Measurements from ENCODE around the gene ST6GALNAC1. TPM values are rescaled to one million over a fixed set of nuclear protein-coding genes. Genes with fewer than 3 reads are reported as not detected.
"Not testable (repeated sequence)": the region's sequence is repeated elsewhere in the genome, so short reads cannot be mapped to it uniquely, and the experiment has no call there.

Gene ST6GALNAC1
- total RNA-seq, 1 donor from 2014 or later: 3.8 TPM

DNA sequence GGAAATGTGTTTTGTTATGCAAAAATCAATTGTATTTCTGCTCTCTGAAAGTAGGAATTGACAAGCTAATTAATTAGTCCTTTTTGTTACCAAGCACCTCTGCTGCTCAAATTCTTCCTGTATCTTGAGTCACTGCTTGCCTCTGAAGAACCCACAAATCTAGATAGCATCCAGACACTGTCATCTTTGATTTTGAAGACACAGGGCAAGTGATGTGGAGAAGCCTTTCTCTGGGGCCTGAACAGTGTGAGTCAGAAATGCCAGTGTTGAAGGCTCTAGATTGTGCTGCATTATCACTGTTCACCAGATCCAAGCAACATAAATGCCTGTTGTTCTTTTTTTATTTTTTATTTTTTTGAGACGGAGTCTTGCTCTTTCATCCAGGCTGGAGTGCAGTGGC, 10.9 kb upstream of the ST6GALNAC1 start:
- no peak for ATAC-seq
- intact Hi-C loops (cut with micrococcal nuclease): no loop called here
- no peak for DNase-seq

DNA sequence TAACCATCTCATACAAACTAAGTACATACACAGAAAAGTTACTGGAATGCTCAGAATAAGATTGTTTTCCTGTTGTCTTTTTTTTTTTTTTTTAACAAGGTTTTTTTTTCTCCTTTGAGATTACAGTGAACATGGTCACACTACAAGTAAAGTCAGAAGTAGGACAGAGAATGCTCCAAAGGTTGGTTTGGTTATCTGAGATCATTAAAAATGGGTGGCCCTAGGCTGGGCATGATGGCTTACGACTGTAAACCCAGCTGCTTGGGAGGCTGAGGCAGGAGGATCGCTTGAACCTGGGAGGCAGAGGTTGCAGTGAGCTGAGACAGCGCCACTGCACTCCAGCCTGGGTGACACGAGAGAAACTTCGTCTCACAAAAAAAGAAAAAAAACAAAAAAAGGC, 6.9 kb upstream of the ST6GALNAC1 start:
- no peak for DNase-seq
- no peak for ATAC-seq
- intact Hi-C loops (cut with micrococcal nuclease): no loop called here

GRCh38 chr17:76646712-76647111, 3.2 kb upstream of the ST6GALNAC1 start:
- ATAC-seq: no peak
- intact Hi-C loops (cut with micrococcal nuclease): no loop called here
- DNase-seq: no peak

DNA sequence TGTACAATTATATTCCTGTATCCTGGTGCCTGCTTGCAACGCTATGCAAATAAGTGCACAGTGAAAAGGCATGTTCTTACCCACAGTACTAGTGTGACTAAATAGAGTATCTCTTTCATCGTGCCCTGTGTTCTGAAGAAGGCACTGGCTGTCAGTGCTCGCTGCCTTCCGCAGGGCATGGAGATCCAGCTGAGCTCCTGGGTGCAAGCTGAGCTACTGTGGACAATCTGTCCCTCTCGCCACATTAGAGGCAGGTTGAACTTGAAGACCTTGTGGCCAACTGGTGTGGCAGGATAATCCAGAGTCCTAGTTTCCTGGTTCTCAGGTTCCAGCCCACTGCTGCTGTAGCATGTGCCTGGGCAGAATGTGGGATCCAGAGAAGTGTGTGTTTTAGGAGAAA, 1.9 kb upstream of the ST6GALNAC1 start:
- no peak for ATAC-seq
- intact Hi-C loops (cut with micrococcal nuclease): no loop called here
- DNase-seq: no peak

DNA sequence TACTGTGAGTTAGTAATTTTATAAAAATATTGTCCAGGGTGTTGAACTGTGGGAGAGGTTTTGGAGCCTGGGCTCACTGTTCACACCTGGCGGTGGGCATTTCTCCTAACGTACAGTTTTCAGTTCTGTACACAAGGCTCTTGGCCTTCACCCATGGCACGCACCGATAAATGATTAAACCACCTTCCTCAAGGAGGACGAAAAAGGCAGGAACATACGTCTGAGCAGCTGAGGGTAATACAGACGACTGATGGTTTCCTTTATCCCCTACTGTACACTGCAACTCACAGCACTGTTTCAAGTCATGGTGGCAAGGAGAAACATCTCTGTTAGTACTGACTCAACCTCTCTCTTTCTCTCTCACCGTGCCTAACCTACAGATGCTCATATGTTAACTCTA, 1.4 kb upstream of the ST6GALNAC1 start:
- intact Hi-C loops (cut with micrococcal nuclease): no loop called here
- ATAC-seq: no peak

DNA sequence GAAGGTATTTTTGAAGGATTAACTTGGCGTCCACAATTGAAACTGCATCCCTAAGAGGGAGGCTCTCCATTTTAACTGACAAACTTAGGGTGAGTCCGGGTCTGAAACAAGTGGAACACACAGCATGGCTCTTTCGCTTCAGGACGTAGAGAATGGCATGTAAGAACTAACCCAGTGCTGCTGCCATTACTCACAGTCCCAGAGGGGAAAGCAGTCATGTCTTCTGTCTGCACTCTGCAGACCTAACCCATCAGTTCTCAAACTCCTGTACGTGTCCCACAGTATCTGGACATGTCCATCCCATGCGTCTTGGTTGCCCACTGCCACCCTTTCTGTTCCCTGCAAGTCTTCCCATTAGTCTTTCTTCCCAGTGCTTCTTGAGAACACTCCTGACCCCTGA, 563 bp downstream of the ST6GALNAC1 start:
- DNase-seq (no peak), ATAC-seq (no peak)
- intact Hi-C loops (cut with micrococcal nuclease): no loop called here

More for the DNA sequence above, 1.4 kb upstream of the ST6GALNAC1 start:
- DNase-seq: no peak

GRCh38 chr17:76642032-76642561, 1.5 kb downstream of the ST6GALNAC1 start:
- ATAC-seq: no peak
- DNase-seq: no peak
- intact Hi-C loops (cut with micrococcal nuclease): no loop called here

- intact Hi-C loops (cut with micrococcal nuclease): no loop called here
- DNase-seq (no peak), ATAC-seq (no peak)
Observed at GRCh38 chr17:76641501-76641900, 2.1 kb downstream of the ST6GALNAC1 start.

GRCh38 chr17:76640550-76641380, 2.8 kb downstream of the ST6GALNAC1 start:
- DNase-seq: no peak
- intact Hi-C loops (cut with micrococcal nuclease): no loop called here

GRCh38 chr17:76638263-76638662, 5.3 kb downstream of the ST6GALNAC1 start:
- intact Hi-C loops (cut with micrococcal nuclease): no loop called here
- DNase-seq: no peak

More at GRCh38 chr17:76640550-76641380, 2.8 kb downstream of the ST6GALNAC1 start:
- ATAC-seq: no peak

DNA sequence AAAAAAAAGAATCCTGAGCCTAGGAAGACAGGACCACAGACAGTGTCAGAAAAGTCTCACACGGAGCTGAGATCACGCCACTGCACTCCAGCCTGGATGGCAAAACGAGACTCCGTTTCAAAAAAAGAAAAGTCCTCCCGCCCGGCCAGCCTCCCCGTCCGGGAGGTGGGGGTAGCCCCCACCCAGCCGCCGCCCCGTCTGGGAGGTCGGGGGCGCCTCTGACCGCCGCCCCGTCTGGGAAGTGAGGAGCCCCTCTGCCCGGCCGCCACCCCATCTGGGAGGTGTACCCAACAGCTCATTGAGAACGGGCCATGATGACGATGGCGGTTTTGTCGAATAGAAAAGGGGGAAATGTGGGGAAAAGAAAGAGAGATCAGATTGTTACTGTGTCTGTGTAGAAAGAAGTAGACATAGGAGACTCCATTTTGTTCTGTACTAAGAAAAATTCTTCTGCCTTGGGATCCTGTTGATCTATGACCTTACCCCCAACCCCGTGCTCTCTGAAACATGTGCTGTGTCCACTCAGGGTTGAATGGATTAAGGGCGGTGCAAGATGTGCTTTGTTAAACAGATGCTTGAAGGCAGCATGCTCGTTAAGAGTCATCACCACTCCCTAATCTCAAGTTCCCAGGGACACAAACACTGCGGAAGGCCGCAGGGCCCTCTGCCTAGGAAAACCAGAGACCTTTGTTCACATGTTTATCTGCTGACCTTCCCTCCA, 6.9 kb downstream of the ST6GALNAC1 start:
- ATAC-seq; intact Hi-C loops (cut with micrococcal nuclease); DNase-seq: not testable (repeated sequence)

More at GRCh38 chr17:76638263-76638662, 5.3 kb downstream of the ST6GALNAC1 start:
- ATAC-seq: no peak

DNA sequence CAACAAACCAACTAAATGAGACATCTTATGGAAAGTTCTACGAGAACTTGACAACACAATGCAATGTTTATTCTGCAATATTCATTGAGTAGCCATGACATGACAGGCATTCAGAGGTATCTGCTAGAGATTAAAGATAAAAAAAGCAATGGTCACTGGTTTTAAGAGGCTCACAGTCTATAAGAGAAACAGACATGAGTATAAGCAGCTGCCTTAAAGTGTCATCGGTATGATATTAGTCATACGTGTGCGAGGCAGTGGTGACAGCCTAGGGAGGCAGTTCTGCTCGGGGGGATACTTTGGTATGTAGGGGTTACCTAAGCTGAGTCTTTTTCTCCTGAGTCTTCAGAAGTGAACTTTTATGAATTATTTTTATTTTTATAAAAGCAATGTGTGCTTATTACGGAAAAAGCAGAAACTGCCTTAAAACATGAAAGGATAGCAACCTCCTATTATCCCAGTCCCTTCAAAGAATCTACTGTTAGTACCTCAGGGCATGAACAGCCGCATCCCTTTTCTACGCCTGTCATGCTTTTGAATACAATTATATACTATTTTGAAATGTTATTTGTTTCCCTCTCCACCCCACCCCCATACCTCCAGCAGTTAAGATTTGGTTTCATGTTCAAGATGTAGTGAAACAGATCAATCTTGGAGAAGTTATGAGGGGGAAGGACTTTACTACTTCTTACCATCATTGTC, 7.7 kb downstream of the ST6GALNAC1 start:
- ATAC-seq: no peak
- intact Hi-C loops (cut with micrococcal nuclease): no loop called here
- no peak for DNase-seq

DNA sequence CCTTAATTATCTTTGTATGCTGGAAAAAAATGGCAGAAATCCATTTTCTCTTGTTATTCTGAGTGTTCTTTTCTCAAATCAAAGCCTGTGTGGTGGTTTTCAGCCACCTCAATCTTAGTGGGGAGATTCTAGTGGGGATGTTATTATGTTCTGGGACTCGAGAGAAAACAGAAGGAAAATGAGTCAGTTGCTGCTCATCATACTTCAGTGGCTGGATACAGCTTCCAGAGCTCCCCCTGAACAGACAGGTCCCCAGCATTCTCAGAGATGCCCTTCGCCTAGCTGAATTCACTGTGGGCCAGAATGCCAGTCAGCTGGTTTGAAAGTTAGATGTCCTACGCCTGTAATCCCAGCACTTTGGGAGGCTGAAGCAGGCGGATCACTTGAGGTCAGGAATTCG, 8.5 kb downstream of the ST6GALNAC1 start:
- DNase-seq (no peak), ATAC-seq (no peak)
- intact Hi-C loops (cut with micrococcal nuclease): no loop called here

DNA sequence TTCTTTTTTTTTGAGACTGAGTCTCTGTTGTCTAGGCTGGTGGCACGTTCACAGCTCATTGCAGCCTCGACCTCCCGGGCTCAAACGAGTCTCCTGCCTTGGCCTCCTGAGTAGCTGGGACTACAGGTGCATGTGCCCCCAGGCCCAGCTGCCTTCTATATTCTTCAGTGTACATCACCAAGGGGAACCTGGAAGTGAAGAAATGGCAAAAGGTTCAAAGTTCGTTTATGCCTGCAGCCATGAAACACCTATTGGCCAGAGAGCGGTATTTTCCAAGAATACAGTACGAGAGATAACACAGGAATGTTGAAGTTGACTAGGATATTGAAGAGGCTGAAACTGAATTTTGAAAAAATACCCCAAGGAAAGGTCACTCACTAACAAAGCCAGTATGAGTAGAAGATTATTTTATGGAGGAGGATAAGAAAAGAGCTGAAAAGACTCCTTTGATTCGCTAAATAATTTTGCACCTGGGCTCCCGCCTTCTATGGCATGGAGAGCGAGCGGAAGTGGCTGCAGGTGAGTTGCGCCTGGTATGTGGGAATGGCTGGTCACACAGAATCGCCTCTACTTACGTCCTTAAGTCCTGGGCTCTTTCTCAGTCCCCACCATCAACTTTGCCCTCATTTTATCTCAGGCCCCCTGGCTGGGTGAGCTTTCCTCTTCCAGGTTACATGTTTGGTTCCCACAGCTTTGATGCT, 9.8 kb downstream of the ST6GALNAC1 start:
- DNase-seq: no peak
- intact Hi-C loops (cut with micrococcal nuclease): no loop called here

DNA sequence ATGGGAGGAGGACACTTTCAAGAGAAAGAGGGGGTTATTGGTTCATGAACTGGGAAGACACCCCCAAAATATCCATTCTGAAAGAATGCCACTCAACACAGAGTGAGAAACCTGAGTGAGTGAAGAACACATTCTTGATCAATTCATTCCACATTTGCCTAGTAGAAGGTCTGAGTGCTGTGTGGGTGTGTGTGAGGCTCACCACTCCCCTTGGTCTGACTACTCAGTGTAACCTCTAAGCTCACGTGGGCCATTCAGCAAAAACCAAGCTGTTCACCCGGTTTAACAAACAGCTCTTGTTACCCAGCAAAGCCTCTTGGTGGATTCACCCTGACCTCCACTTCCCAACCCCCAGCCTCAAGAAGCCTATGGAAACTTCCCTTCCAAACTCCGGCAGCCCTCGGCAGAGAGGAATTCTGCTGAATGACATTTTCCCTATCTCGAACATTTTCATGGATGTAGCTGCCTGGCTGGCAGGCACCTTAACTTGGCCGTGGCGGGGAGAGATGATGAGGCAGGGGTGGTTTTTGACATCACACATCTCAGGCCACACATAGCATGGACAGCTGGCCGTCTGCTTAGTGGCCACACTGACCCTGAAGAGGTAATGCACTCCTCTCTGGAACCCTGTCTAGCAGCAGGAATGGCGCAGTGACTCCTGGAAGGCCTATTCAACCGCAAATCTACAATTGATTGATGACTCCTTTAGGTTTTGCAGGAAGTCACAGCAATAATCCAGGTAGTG, 11.6 kb downstream of the ST6GALNAC1 start:
- ATAC-seq (no peak), DNase-seq (no peak)
- intact Hi-C loops (cut with micrococcal nuclease): no loop called here

More for the DNA sequence above, 9.8 kb downstream of the ST6GALNAC1 start:
- no peak for ATAC-seq

DNA sequence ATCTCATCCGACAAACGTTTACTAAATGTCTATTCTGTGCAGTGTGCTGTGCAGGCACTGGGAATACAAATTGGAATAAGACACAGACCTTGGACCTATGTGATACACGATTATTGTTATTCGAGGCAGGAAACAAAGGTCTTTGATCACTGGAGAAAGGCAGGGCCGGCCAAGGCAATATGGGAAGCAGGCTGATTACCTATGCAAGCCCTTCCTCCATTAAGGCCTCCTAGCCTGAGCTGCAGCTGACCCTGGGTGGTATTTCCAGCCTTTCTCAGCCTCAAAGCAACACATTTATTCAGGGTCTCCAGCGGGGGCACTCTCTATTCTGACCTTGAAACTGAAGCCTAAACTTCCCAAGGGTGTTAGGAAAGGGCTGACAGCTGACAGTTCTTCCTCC, 13.4 kb downstream of the ST6GALNAC1 start:
- intact Hi-C loops (cut with micrococcal nuclease): no loop called here
- no peak for DNase-seq
- no peak for ATAC-seq

DNA sequence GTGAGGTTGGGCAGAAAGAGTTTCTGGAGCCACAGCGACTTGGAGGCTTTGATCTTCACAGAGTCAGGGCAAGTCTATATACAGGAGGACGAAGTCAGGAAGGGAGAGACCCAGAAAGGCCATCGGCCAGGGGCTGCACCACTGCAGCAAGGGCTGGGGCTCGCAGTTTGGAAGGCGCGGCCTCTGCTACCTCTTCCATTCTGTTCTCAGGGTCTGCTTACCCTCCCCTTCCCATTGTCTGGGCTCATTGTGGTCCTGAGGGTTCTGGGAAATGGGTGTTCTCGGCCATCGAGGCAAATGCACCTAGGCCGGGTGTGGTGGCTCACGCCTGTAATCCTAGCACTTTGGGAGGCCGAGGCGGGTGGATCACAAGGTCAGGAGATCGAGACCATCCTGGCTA, 16.0 kb downstream of the ST6GALNAC1 start:
- DNase-seq (no peak), ATAC-seq (no peak)
- intact Hi-C loops (cut with micrococcal nuclease): no loop called here

- no peak for ATAC-seq
- no peak for DNase-seq
- intact Hi-C loops (cut with micrococcal nuclease): no loop called here
Observed at GRCh38 chr17:76626442-76626841, 17.1 kb downstream of the ST6GALNAC1 start.

Data from left ventricle myocardium superior (tissue), 1 donor.